ENCODE data around the gene HMGN1. TPM values are rescaled to one million over a fixed set of nuclear protein-coding genes. Genes with fewer than 3 reads are reported as not detected.

Gene HMGN1
- total RNA-seq, 2 donors from 2014 or later, result 526 to 626 TPM

DNA sequence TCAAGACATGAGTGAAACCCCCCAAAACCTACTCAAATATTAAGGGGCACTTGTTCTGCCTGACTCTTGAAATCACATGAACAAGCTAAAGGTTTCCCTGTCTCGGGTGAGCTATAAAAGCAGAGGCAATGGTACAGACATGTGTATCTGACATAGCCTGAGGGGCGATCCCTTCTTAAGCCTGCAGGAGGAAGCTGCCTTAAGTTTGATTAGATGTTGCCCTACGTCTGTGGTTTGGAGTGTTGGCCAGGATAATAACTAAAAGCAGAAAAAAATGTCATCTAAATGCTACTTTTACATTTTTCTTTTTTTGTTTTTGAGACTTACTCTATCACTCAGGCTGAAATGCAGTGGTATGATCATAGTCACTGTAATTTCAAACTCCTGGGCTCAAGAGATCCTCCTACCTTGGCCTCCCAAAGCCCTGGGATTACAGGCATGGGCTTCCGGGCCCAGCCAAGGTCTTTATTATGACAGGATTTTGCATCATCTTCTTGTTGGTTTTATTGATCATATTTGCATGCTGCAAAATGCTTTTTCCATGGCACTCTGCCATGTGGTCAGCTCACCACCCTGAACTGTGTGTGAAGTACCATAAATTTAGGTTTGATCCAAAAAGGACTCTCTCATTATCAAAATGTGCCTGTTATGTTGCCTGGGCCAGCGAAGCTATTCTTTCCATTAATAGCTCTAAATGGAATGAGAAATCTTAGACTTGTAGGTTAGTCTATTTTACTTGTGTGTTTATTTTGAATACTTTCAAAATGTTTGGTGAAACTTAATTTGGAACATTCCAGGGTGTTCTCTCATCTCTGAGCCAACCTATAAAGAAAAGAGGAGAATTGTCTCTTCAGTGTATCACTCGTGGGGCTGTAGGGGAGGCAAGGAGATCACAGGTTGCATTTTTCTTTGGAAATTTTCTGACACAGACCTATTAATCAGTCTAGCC lies 15.0 kb upstream of the HMGN1 start:
- H3K4me1 ChIP-seq (ENCODE audit: control insufficient read depth, insufficient read depth, low read length), result no peaks in the 10 kb centered on the region
- no peaks in the 10 kb centered on the region for H3K27me3 ChIP-seq (ENCODE audit: control insufficient read depth, insufficient read depth, low read length, poor library complexity, severe bottlenecking)
- Mint-ChIP-seq H3K9me3 (no peaks in the 10 kb centered on the region), H3K27me3 (ENCODE audit: insufficient read depth) (no peaks in the 10 kb centered on the region), H3K4me1 (no peaks in the 10 kb centered on the region), H3K36me3 (ENCODE audit: low read depth) (no peaks in the 10 kb centered on the region), H3K27ac (no peak overlapping the region), H3K4me3 (no peak overlapping the region)
- H3K36me3 ChIP-seq (ENCODE audit: control insufficient read depth, insufficient read depth, low read length), result no peaks in the 10 kb centered on the region
- 83 to 87% methylated on average over 2 to 6 of the region's 6 CpGs for WGBS, 2 experiments (ENCODE audit: insufficient coverage in 1 of 2, insufficient read length in 1 of 2)
- H3K9me3 ChIP-seq (ENCODE audit: control insufficient read depth, low read length), result no peaks in the 10 kb centered on the region
- no peak overlapping the region for H3K4me3 ChIP-seq (ENCODE audit: low read length)
- TF ChIP-seq, protein P1, sequence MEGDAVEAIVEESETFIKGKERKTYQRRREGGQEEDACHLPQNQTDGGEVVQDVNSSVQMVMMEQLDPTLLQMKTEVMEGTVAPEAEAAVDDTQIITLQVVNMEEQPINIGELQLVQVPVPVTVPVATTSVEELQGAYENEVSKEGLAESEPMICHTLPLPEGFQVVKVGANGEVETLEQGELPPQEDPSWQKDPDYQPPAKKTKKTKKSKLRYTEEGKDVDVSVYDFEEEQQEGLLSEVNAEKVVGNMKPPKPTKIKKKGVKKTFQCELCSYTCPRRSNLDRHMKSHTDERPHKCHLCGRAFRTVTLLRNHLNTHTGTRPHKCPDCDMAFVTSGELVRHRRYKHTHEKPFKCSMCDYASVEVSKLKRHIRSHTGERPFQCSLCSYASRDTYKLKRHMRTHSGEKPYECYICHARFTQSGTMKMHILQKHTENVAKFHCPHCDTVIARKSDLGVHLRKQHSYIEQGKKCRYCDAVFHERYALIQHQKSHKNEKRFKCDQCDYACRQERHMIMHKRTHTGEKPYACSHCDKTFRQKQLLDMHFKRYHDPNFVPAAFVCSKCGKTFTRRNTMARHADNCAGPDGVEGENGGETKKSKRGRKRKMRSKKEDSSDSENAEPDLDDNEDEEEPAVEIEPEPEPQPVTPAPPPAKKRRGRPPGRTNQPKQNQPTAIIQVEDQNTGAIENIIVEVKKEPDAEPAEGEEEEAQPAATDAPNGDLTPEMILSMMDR (conservative IDR thresholded peaks at IDR 0.05), result peak; percentile 29
- H3K9ac ChIP-seq (ENCODE audit: extremely low read depth, low read length, poor library complexity, severe bottlenecking), result no peak overlapping the region
- DNase-seq, result no peak
- H3K27ac ChIP-seq (ENCODE audit: low read depth, low read length), result no peak overlapping the region

DNA sequence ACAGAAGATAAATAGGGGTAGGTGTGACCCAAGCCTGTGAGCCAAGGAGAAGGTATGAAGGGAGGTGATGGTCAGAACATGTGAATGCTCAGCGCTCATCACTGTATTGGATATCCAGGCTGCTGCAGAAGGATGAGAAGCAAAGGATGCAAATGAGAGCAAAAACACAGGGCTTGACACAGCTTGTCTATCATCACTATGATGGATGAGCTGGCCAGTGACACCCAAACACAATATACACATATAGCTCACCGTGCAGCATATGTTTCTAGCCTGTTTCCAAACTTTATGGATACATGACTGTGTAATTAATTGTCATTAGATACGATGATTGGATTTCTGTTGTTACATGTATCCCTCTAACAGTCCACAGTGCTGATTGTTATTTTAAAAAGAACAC lies 13.8 kb upstream of the HMGN1 start:
- Mint-ChIP-seq H3K4me3 (no peak overlapping the region), H3K36me3 (ENCODE audit: low read depth) (no peaks in the 10 kb centered on the region), H3K27me3 (ENCODE audit: insufficient read depth) (no peaks in the 10 kb centered on the region), H3K27ac (no peak overlapping the region), H3K4me1 (no peaks in the 10 kb centered on the region), H3K9me3 (no peaks in the 10 kb centered on the region)
- no peak for DNase-seq
- no peaks in the 10 kb centered on the region for H3K4me1 ChIP-seq (ENCODE audit: control insufficient read depth, insufficient read depth, low read length)
- no peaks in the 10 kb centered on the region for H3K36me3 ChIP-seq (ENCODE audit: control insufficient read depth, insufficient read depth, low read length)
- TF ChIP-seq, protein P1 (conservative IDR thresholded peaks at IDR 0.05), result no peak
- no peaks in the 10 kb centered on the region for H3K27me3 ChIP-seq (ENCODE audit: control insufficient read depth, insufficient read depth, low read length, poor library complexity, severe bottlenecking)
- no peak overlapping the region for H3K9ac ChIP-seq (ENCODE audit: extremely low read depth, low read length, poor library complexity, severe bottlenecking)
- H3K4me3 ChIP-seq (ENCODE audit: low read length), result no peak overlapping the region
- 90 to 93% methylated on average over 2 to 3 of the region's 3 CpGs for WGBS, 2 experiments (ENCODE audit: insufficient coverage in 1 of 2, insufficient read length in 1 of 2)
- no peak overlapping the region for H3K27ac ChIP-seq (ENCODE audit: low read depth, low read length)
- no peaks in the 10 kb centered on the region for H3K9me3 ChIP-seq (ENCODE audit: control insufficient read depth, low read length)

DNA sequence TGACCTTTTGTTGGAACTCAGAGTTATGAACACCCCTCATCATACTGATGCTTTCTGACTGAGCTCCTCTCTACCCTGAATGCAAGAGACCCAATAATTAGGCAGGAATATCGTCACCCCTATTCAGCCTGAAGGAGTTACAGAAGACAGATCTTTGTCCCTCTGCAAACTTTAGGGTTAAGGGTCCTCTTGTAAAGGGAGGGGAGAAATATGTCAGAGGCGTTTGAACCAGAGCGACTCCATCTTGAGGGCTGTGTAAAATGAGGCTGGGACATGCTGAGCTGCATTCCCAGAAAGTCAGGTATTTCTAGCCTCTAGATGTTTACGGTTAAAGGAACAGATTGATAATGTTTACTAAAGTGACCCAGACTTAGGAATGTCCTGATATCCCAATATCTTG lies 10.5 kb upstream of the HMGN1 start:
- Histone ChIP-seq H3K36me3 (ENCODE audit: control insufficient read depth, insufficient read depth, low read length) (no peaks in the 10 kb centered on the region), H3K27me3 (ENCODE audit: control insufficient read depth, insufficient read depth, low read length, poor library complexity, severe bottlenecking) (no peaks in the 10 kb centered on the region), H3K4me3 (ENCODE audit: low read length) (no peak overlapping the region), H3K27ac (ENCODE audit: low read depth, low read length) (no peak overlapping the region), H3K4me1 (ENCODE audit: control insufficient read depth, insufficient read depth, low read length) (no peaks in the 10 kb centered on the region), H3K9ac (ENCODE audit: extremely low read depth, low read length, poor library complexity, severe bottlenecking) (no peak overlapping the region), H3K9me3 (ENCODE audit: control insufficient read depth, low read length) (no peaks in the 10 kb centered on the region)
- H3K4me1 Mint-ChIP-seq, result no peaks in the 10 kb centered on the region
- no peaks in the 10 kb centered on the region for H3K27me3 Mint-ChIP-seq (ENCODE audit: insufficient read depth)
- TF ChIP-seq, protein P1 (conservative IDR thresholded peaks at IDR 0.05), result no peak
- H3K36me3 Mint-ChIP-seq (ENCODE audit: low read depth), result no peaks in the 10 kb centered on the region
- H3K27ac Mint-ChIP-seq, result no peak overlapping the region
- H3K4me3 Mint-ChIP-seq, result no peak overlapping the region
- DNase-seq, result no peak
- no peaks in the 10 kb centered on the region for H3K9me3 Mint-ChIP-seq
- WGBS, 2 experiments (ENCODE audit: insufficient coverage in 1 of 2, insufficient read length in 1 of 2), result 85 to 92% methylated on average over 3 to 4 of the region's 4 CpGs
